ENCODE results near the gene RANBP3. TPM values are rescaled to one million over a fixed set of nuclear protein-coding genes. Genes with fewer than 3 reads are reported as not detected.

The RANBP3 gene
- total RNA-seq, 3 donors from 2014 or later: 54.4 to 66.2 (median 64.9) TPM

DNA sequence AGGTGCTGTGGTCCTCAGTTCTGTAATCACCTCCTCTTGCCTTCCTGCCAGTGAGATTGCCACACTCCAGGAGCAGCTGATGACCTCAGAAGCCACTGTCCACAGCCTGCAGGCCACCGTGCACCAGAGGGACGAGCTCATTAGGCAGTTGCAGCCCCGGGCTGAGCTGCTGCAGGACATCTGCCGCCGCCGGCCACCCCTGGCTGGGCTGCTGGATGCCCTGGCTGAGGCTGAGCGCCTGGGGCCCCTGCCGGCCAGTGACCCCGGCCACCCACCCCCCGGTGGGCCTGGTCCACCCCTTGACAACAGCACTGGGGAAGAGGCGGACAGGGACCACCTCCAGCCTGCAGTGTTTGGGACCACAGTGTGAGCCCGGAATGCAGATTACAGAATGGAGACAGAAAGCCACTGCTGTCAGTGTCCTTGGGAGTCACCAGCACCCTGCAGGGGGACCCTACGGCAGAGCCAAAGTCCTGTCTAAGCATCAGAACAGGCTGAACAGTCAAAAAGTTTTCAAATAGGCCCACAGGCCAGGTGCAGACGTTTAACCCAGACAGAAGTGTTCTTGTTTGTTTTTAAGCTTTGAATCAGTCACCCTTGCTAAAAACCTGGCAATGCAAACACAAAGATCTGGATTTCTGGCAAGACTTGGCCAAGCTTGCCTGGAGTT lies 69.0 kb downstream of the RANBP3 start:
- H3K36me3 ChIP-seq: no peaks in the 10 kb centered on the region
- DNase-seq (ENCODE audit: low spot score in 2 of 2): no peak
- TF ChIP-seq POLR2A (IDR thresholded peaks at IDR 0.05) (no peak), POLR2AphosphoS5 (IDR thresholded peaks at IDR 0.05) (no peak)
- TF ChIP-seq, protein P1, sequence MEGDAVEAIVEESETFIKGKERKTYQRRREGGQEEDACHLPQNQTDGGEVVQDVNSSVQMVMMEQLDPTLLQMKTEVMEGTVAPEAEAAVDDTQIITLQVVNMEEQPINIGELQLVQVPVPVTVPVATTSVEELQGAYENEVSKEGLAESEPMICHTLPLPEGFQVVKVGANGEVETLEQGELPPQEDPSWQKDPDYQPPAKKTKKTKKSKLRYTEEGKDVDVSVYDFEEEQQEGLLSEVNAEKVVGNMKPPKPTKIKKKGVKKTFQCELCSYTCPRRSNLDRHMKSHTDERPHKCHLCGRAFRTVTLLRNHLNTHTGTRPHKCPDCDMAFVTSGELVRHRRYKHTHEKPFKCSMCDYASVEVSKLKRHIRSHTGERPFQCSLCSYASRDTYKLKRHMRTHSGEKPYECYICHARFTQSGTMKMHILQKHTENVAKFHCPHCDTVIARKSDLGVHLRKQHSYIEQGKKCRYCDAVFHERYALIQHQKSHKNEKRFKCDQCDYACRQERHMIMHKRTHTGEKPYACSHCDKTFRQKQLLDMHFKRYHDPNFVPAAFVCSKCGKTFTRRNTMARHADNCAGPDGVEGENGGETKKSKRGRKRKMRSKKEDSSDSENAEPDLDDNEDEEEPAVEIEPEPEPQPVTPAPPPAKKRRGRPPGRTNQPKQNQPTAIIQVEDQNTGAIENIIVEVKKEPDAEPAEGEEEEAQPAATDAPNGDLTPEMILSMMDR (IDR thresholded peaks at IDR 0.05): no peak
- intact Hi-C loops (cut with DNase I; ENCODE audit: low total_unique reads): loop anchor here (10.0 kb wide), 1 partner anchor 104 kb away; the partner anchor contains the start of gene NRTN
- H3K4me1 ChIP-seq: peaks cover 0 to 5% of the 10 kb centered on the region in 2 donors
- H3K27me3 ChIP-seq: no peaks in the 10 kb centered on the region
- no peak overlapping the region for H3K27ac ChIP-seq
- H3K4me3 ChIP-seq: no peak overlapping the region
- no peaks in the 10 kb centered on the region for H3K9me3 ChIP-seq

DNA sequence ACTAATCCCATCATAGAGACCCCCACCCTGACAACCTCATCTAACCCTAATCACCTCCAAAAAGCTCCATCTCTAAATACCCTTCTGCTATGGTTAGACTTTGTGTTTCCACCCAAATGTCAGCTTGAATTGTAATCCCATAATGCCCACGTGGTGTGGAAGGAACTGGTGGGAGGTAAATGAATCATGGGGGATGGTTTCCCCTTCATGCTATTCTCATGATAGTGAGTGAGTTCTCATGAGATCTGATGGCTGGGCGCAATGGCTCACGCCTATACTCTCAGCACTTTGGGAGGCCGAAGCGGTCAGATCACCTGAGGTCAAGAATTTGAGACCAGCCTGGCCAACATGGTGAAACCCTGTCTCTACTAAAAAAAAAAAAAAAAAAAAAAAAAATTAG lies 70.7 kb downstream of the RANBP3 start:
- DNase-seq (ENCODE audit: low spot score in 2 of 2): no peak
- Histone ChIP-seq H3K4me3 (no peak overlapping the region), H3K36me3 (no peaks in the 10 kb centered on the region), H3K4me1 (peaks cover 0 to 10% of the 10 kb centered on the region in 2 donors), H3K9me3 (no peaks in the 10 kb centered on the region), H3K27me3 (no peaks in the 10 kb centered on the region), H3K27ac (no peak overlapping the region)
- TF ChIP-seq, protein P1 (IDR thresholded peaks at IDR 0.05): no peak
- no peak for TF ChIP-seq POLR2A (IDR thresholded peaks at IDR 0.05)
- no peak for TF ChIP-seq POLR2AphosphoS5 (IDR thresholded peaks at IDR 0.05)
- intact Hi-C loops (cut with DNase I; ENCODE audit: low total_unique reads): loop anchor here (10.0 kb wide), 1 partner anchor 102 kb away; the partner anchor contains the start of gene NRTN

DNA sequence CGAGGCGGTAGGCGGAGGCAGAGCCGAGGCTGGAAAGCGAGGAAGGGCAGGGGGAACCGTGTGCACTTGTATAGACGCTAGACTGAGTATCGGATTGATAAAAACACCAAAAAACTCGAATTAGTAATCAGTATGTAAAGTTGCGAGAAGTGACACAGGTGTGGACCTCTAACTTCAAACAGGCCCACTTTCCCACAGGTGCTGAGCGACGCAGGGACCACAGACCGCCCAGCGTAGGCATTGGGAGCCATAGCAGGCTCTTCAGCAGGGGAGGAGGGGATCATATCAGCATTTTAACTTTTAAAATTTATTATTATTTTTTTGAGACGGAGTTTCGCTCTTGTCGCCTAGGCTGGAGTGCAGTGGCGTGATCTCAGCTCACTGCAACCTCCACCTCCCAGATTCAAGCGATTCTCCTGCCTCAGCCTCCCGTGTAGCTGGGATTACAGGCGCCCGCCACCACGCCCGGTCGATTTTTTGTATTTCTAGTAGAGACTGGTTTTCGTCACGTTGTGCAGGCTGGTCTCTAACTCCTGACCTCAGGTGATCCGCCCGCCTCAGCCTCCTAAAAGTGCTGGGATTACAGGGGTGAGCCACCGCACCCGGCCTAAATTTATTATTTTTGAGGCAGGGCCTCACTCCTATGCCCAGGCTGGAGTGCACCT lies 72.7 kb downstream of the RANBP3 start:
- no peaks in the 10 kb centered on the region for H3K9me3 ChIP-seq
- peak overlapping the region; percentile 93 for H3K27ac ChIP-seq
- peak overlapping the region; percentile 92 to 95 (median 93) for H3K4me3 ChIP-seq
- intact Hi-C loops (cut with DNase I; ENCODE audit: low total_unique reads): loop anchor here (10.0 kb wide), 1 partner anchor 100 kb away; the partner anchor contains the start of gene NRTN
- peaks cover 0 to 10% of the 10 kb centered on the region in 2 donors for H3K4me1 ChIP-seq
- TF ChIP-seq POLR2A (IDR thresholded peaks at IDR 0.05) (no peak), POLR2AphosphoS5 (IDR thresholded peaks at IDR 0.05) (no peak)
- TF ChIP-seq, protein P1 (IDR thresholded peaks at IDR 0.05): no peak
- H3K27me3 ChIP-seq: no peaks in the 10 kb centered on the region
- H3K36me3 ChIP-seq: no peaks in the 10 kb centered on the region
- no peak for DNase-seq (ENCODE audit: low spot score in 2 of 2)

DNA sequence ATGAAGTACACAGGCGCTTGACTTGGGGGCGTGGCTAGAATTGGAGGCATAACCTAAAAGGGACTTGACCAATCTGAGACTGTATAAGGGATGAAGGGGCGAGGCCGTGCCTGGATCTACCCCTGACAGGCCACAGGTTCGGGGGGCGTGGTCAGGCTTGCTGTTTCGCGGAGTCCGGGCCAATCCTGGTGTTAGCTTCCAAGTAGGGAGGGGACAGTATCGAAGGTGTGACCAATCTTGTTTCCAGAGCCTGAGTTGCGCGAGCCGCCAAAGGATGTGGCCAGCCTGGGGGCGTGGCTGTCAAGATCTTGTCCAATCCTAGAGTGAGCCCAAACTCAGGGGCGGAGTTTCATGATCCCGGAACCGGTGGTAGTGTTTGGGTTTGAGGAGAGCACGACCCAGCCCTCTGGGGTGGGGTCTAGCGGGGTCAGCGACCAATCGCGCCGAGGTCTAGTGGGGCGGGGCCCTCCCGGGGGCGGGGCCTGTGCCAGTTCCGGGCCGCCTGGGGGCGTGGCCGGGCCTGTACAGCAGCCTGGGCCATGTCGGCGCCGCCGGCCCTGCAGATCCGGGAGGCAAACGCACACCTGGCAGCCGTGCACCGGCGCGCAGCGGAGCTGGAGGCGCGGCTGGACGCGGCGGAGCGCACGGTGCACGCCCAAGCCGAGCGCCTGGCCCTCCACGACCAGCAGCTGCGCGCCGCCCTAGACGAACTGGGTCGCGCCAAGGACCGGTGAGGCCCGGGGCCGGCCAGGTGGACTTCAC lies 73.4 kb downstream of the RANBP3 start, which contains the start of gene VMAC:
Gene VMAC (plus strand): TSS at position 521 of the 762 bp plus-strand sequence. CDS start 19 bp downstream, at position 540.
- peaks cover 0 to 10% of the 10 kb centered on the region in 2 donors for H3K4me1 ChIP-seq
- intact Hi-C loops (cut with DNase I; ENCODE audit: low total_unique reads): loop anchor here (10.0 kb wide), 1 partner anchor 100 kb away; the partner anchor contains the start of gene NRTN
- TF ChIP-seq POLR2AphosphoS5 (IDR thresholded peaks at IDR 0.05) (peak in 1 of 3 donors; percentile 13), POLR2A (IDR thresholded peaks at IDR 0.05) (no peak)
- H3K9me3 ChIP-seq: no peaks in the 10 kb centered on the region
- H3K4me3 ChIP-seq: peak within 1 kb of the TSS; percentile 92 to 95 (median 93)
- no peaks in the 10 kb centered on the region for H3K27me3 ChIP-seq
- H3K36me3 ChIP-seq: no peaks in the 10 kb centered on the region
- DNase-seq (ENCODE audit: low spot score in 2 of 2): peak; percentile 100
- peak within 1 kb of the TSS; percentile 93 for H3K27ac ChIP-seq

DNA sequence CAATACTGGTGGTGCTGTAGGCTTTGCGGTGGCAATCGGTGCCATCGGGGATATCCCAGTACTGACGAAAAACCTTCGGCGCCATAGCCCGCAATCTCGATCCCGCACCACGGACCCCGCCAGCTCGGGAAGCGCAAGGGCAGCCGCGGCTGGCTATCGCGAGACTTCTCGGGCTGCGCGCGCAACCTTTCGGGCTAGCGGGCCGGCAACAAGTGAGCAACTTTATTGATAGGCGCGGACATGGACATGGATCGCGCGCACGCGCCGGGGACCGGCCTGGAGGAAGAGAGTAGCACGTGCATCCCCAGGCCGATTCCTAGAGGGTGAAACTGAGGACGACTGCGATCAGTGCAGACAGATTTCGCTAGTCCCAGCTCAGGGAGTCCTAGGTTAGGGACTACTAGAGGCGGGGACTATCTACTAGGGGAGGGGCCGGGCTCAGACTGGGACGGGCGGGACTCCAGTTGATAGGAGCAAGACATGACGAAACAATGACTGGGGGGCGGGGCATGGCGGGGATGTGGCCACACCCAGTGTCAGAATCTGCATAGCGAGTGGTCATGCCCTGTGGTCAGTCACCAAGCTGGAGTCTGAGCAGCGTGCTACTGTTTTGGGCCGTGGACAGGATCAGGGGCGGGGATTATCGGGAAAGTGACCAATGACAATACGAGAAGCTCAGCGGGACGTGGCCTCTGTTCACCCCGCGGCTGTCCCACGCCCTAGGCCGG lies 74.2 kb downstream of the RANBP3 start, which contains the start of gene NDUFA11:
Gene NDUFA11 (minus strand): TSS at position 167 of the 728 bp plus-strand sequence. CDS start 82 bp downstream, at position 85.
- peak within 1 kb of the TSS; percentile 93 for H3K27ac ChIP-seq
- H3K36me3 ChIP-seq: no peaks in the 10 kb centered on the region
- DNase-seq (ENCODE audit: low spot score in 2 of 2): peak; percentile 99
- H3K4me1 ChIP-seq: peaks cover 0 to 10% of the 10 kb centered on the region in 2 donors
- H3K9me3 ChIP-seq: no peaks in the 10 kb centered on the region
- no peaks in the 10 kb centered on the region for H3K27me3 ChIP-seq
- H3K4me3 ChIP-seq: peak within 1 kb of the TSS; percentile 92 to 95 (median 93)
- intact Hi-C loops (cut with DNase I; ENCODE audit: low total_unique reads): loop anchor here (10.0 kb wide), 1 partner anchor 99 kb away; the partner anchor contains the start of gene NRTN
- peak; percentile 45 for TF ChIP-seq POLR2A (IDR thresholded peaks at IDR 0.05)
- TF ChIP-seq, protein P1 (IDR thresholded peaks at IDR 0.05): peak in 1 of 3 donors; percentile 6
- peak in 2 of 3 donors; percentile 78 to 93 for TF ChIP-seq POLR2AphosphoS5 (IDR thresholded peaks at IDR 0.05)
